ENCODE results near the gene PTPN7. TPM values are rescaled to one million over a fixed set of nuclear protein-coding genes. Genes with fewer than 3 reads are reported as not detected.

The PTPN7 gene
- total and polyA plus RNA-seq, 2 experiments from 2014 or later = 0.41 TPM; not detected in 1

DNA sequence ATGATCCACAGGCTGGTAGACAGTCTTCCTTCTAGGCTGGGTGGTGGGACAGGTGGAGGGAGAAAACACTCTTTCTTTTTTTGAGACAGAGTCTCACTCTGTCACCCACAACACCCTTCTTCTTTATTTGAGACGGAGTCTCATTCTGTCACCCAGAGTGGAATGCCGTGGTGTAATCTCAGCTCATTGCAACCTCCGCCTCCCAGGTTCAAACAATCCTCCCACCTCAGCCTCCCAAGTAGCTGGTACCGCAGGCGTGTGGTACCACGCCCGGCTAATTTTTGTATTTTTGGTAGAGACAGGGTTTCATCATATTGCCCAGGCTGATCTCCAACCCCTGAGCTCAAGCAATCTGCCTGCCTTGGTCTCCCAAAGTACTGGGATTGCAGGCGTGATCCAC lies 34.8 kb downstream of the PTPN7 start:
- no peaks in the 10 kb centered on the region for H3K36me3 ChIP-seq (replicated peaks; ENCODE audit: insufficient read depth, low read depth)
- no peak overlapping the region for H3K4me2 ChIP-seq
- H3K27ac ChIP-seq = no peak overlapping the region
- H4K20me1 ChIP-seq (ENCODE audit: insufficient read depth, poor library complexity, severe bottlenecking) = no peaks in the 10 kb centered on the region
- no peak overlapping the region for H2AFZ ChIP-seq
- no peaks in the 10 kb centered on the region for H3K79me2 ChIP-seq
- no peak for TF ChIP-seq EZH2phosphoT487 (IDR thresholded peaks at IDR 0.05; ENCODE audit: low read depth, severe bottlenecking, unreplicated experiment)
- no peak for TF ChIP-seq CTCF (IDR thresholded peaks at IDR 0.05; ENCODE audit: poor library complexity)
- no peak for TF ChIP-seq EZH2 (IDR thresholded peaks at IDR 0.05; ENCODE audit: borderline replicate concordance)
- H3K4me3 ChIP-seq = no peak overlapping the region
- WGBS (ENCODE audit: low lambda C conversion rate, missing lambda C conversion rate) = 95% methylated on average over 8 of the region's 8 CpGs
- peaks cover 4% of the 10 kb centered on the region for H3K4me1 ChIP-seq (ENCODE audit: insufficient read depth)
- no peak for DNase-seq (ENCODE audit: low spot score)
- no peaks in the 10 kb centered on the region for H3K9me2 ChIP-seq (replicated peaks; ENCODE audit: insufficient read depth)
- no peaks in the 10 kb centered on the region for H3K27me3 ChIP-seq
- H3K9me3 ChIP-seq (ENCODE audit: low read depth) = no peaks in the 10 kb centered on the region

GRCh38 chr1:202124142-202124541 lies 36.3 kb downstream of the PTPN7 start:
- Histone ChIP-seq H3K9me3 (ENCODE audit: low read depth) (no peaks in the 10 kb centered on the region), H3K36me3 (replicated peaks; ENCODE audit: insufficient read depth, low read depth) (no peaks in the 10 kb centered on the region), H3K4me3 (no peak overlapping the region), H3K79me2 (no peaks in the 10 kb centered on the region), H3K27ac (no peak overlapping the region), H4K20me1 (ENCODE audit: insufficient read depth, poor library complexity, severe bottlenecking) (no peaks in the 10 kb centered on the region), H3K9me2 (replicated peaks; ENCODE audit: insufficient read depth) (no peaks in the 10 kb centered on the region), H3K27me3 (no peaks in the 10 kb centered on the region), H3K4me2 (no peak overlapping the region), H3K4me1 (ENCODE audit: insufficient read depth) (peaks cover 4% of the 10 kb centered on the region), H2AFZ (no peak overlapping the region)
- TF ChIP-seq EZH2phosphoT487 (IDR thresholded peaks at IDR 0.05; ENCODE audit: low read depth, severe bottlenecking, unreplicated experiment) (no peak), EZH2 (IDR thresholded peaks at IDR 0.05; ENCODE audit: borderline replicate concordance) (no peak), CTCF (IDR thresholded peaks at IDR 0.05; ENCODE audit: poor library complexity) (no peak)
- no peak for DNase-seq (ENCODE audit: low spot score)
- WGBS (ENCODE audit: low lambda C conversion rate, missing lambda C conversion rate) = 83% methylated on average over 7 of the region's 7 CpGs

- H3K4me3 ChIP-seq = no peak overlapping the region
- H3K36me3 ChIP-seq (replicated peaks; ENCODE audit: insufficient read depth, low read depth) = no peaks in the 10 kb centered on the region
- H3K9me2 ChIP-seq (replicated peaks; ENCODE audit: insufficient read depth) = no peaks in the 10 kb centered on the region
- no peaks in the 10 kb centered on the region for H4K20me1 ChIP-seq (ENCODE audit: insufficient read depth, poor library complexity, severe bottlenecking)
- TF ChIP-seq EZH2 (IDR thresholded peaks at IDR 0.05; ENCODE audit: borderline replicate concordance) (no peak), EZH2phosphoT487 (IDR thresholded peaks at IDR 0.05; ENCODE audit: low read depth, severe bottlenecking, unreplicated experiment) (no peak), CTCF (IDR thresholded peaks at IDR 0.05; ENCODE audit: poor library complexity) (no peak)
- H3K9me3 ChIP-seq (ENCODE audit: low read depth) = no peaks in the 10 kb centered on the region
- H3K27ac ChIP-seq = no peak overlapping the region
- no peak overlapping the region for H3K4me2 ChIP-seq
- 93% methylated on average over 10 of the region's 10 CpGs for WGBS (ENCODE audit: low lambda C conversion rate, missing lambda C conversion rate)
- no peaks in the 10 kb centered on the region for H3K79me2 ChIP-seq
- no peak for DNase-seq (ENCODE audit: low spot score)
- H3K4me1 ChIP-seq (ENCODE audit: insufficient read depth) = peaks cover 9% of the 10 kb centered on the region
- no peak overlapping the region for H2AFZ ChIP-seq
- no peaks in the 10 kb centered on the region for H3K27me3 ChIP-seq
These were observed 37.0 kb downstream of the PTPN7 start for GRCh38 chr1:202123336-202123813.
